RWPE2 (cell line): ENCODE results near the gene CDK12.

Experiments
- ATAC-seq: fragments of 200-7000 bp; cut with Tn5 transposase; 3 replicates; pipeline ENCODE4 v1.9.1; 2021; ENCODE audit warnings: low read depth
- DNase-seq: peaks from one replicate; pipeline ENCODE4 v3.0.0-alpha.2; 2020; ENCODE audit warnings: low spot score
- H3K27ac ChIP-seq: fragments of 450-650 bp; 2 replicates; pipeline ENCODE4 v1.5.1; 2017; ENCODE audit warnings: mild to moderate bottlenecking; ENCODE audit not compliant: poor library complexity, severe bottlenecking
- H3K27me3 ChIP-seq: fragments of 250-450 bp; sonication (Bioruptor Pico); 2 replicates; pipeline ENCODE4 v1.5.1; 2021; ENCODE audit warnings: mild to moderate bottlenecking, moderate library complexity; ENCODE audit not compliant: insufficient read depth, poor library complexity, severe bottlenecking
- H3K36me3 ChIP-seq: fragments of 250-450 bp; sonication (Bioruptor Pico); 2 replicates; pipeline ENCODE4 v1.5.1; 2020; ENCODE audit warnings: low read depth, mild to moderate bottlenecking, moderate library complexity
- H3K4me1 ChIP-seq: fragments of 250-450 bp; sonication (Bioruptor Pico); 2 replicates; pipeline ENCODE4 v1.5.1; 2021; ENCODE audit warnings: mild to moderate bottlenecking, moderate library complexity; ENCODE audit not compliant: insufficient read depth, poor library complexity, severe bottlenecking
- H3K4me3 ChIP-seq: fragments of 250-450 bp; sonication (Bioruptor Pico); 2 replicates; pipeline ENCODE4 v1.5.1; 2021; ENCODE audit warnings: mild to moderate bottlenecking, moderate library complexity; ENCODE audit not compliant: severe bottlenecking
- H3K9me3 ChIP-seq: fragments of 250-450 bp; sonication (Bioruptor Pico); 2 replicates; pipeline ENCODE4 v1.5.1; 2021; ENCODE audit warnings: mild to moderate bottlenecking, moderate library complexity; ENCODE audit not compliant: severe bottlenecking
- TF ChIP-seq, protein P1 (sequence below): fragments of 450-650 bp; IDR thresholded peaks from one replicate; pipeline ENCODE4 v1.5.1; 2017; ENCODE audit warnings: mild to moderate bottlenecking, moderate library complexity; ENCODE audit not compliant: poor library complexity, severe bottlenecking

CDK12 gene

DNA sequence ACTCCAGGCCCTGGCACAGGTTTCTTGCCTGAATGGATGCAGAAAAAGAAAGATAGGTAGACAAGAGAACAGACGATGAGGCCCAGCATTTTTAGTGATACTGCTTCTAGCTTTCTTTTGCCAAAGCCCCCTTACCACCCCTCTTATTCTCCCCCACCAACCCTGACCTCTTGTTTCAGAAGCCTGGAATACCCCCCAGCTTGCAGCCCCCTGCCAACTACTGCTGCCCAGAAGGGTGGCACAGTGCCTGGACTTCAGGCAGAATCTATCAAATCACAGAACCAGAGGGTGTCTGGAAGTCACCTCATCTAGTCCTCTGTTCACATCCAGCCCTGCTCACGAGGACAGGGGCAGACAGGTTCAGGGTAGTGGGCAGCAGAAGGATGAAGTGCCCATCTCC lies 110.8 kb downstream of the CDK12 start:
- no peaks in the 10 kb centered on the region for H3K27me3 ChIP-seq
- H3K4me1 ChIP-seq: no peaks in the 10 kb centered on the region
- TF ChIP-seq, protein P1, sequence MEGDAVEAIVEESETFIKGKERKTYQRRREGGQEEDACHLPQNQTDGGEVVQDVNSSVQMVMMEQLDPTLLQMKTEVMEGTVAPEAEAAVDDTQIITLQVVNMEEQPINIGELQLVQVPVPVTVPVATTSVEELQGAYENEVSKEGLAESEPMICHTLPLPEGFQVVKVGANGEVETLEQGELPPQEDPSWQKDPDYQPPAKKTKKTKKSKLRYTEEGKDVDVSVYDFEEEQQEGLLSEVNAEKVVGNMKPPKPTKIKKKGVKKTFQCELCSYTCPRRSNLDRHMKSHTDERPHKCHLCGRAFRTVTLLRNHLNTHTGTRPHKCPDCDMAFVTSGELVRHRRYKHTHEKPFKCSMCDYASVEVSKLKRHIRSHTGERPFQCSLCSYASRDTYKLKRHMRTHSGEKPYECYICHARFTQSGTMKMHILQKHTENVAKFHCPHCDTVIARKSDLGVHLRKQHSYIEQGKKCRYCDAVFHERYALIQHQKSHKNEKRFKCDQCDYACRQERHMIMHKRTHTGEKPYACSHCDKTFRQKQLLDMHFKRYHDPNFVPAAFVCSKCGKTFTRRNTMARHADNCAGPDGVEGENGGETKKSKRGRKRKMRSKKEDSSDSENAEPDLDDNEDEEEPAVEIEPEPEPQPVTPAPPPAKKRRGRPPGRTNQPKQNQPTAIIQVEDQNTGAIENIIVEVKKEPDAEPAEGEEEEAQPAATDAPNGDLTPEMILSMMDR: no peak
- DNase-seq (no peak), ATAC-seq (no peak)
- H3K4me3 ChIP-seq: no peak overlapping the region
- no peaks in the 10 kb centered on the region for H3K36me3 ChIP-seq
- no peak overlapping the region for H3K27ac ChIP-seq
- no peaks in the 10 kb centered on the region for H3K9me3 ChIP-seq

DNA sequence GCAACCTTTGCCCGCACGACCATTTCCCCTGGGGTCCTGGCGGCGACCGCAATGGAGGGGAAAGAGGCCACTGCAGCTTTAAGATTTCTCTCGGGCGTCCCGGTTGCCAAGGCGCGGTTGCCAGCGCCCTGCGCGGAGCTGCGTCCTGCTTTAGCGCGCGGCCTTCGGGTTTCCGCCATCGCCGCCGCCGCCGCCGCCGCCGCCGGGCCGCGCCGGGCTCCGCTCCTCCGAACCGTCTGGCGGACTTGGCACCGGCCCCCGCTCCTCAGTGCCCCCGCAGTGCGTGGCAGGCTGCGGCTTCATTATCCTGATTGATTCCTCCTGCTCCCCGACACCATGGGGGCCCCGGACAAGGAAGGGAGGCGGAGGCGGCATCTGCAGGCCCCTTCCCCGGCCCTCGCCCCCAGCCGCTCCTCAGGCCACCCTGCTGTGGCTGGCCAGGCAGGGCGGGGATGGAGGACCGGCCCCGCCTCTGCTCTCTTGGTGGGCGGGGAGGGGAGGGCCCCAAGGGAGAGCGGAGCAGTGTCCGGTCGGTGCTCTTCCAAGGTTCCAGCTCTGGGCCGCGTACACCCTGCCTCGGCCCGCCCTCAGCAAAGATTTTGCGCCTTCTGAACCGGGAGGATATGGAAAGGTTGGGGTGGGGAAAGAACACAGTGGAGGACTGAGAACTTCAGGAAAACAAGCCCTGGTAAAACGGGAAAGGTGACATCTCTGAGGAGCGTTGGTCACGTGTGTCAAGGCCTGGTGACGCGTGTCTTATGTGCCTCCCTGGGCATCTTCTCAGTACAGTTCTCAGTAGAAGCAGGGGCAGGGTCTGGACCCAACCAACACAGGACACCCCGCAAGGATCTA lies 112.4 kb downstream of the CDK12 start:
- Histone ChIP-seq H3K9me3 (no peaks in the 10 kb centered on the region), H3K27ac (peak overlapping the region; percentile 33), H3K36me3 (no peaks in the 10 kb centered on the region), H3K4me3 (peak overlapping the region; percentile 45), H3K4me1 (no peaks in the 10 kb centered on the region), H3K27me3 (no peaks in the 10 kb centered on the region)
- peak; percentile 94 for ATAC-seq
- no peak for DNase-seq
- TF ChIP-seq, protein P1: no peak

DNA sequence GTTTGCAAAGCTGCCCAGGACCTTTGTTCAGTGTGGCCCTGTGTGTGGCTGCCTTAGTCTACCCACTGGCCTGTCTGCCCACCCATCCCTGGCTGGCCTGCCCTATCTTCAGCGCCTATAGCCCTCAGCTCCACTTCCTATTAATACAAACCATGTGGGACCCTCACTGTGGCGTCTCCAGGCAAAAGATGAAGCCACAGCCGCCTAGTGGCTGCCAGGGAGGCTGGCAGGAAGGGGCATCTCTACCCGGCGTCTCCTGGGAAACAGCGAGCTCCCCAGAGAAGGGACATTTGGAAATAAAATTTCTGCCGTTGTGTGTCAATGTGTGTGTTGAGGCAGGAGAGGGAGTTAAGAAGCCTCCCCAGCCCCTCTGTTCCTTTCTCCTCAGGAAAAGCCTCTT lies 114.9 kb downstream of the CDK12 start:
- no peak for DNase-seq
- Histone ChIP-seq H3K9me3 (no peaks in the 10 kb centered on the region), H3K36me3 (no peaks in the 10 kb centered on the region), H3K4me3 (no peak overlapping the region), H3K4me1 (no peaks in the 10 kb centered on the region), H3K27ac (no peak overlapping the region), H3K27me3 (no peaks in the 10 kb centered on the region)
- TF ChIP-seq, protein P1: peak; percentile 53
- ATAC-seq: no peak

DNA sequence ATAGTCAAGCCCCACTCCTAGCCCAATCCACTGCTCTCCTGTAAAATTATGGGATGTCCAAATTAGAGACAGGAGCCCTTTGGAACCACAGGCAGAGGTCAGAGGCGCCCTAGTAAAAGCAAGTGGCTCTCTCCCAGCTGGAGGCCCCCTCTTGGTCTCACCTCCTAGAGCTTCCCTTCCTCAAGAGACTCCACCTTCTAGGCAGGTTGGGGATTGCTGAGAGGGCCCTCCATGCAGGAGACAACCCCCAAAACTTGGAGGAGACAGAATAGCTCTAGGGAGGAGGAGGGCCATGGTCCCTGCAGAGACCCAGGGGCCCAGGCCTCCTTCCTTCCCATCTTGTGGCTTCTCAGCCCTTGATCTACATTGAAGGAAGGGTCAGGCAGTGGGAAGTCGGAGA lies 117.0 kb downstream of the CDK12 start:
- no peak for DNase-seq
- H3K9me3 ChIP-seq: no peaks in the 10 kb centered on the region

More for the DNA sequence above, 117.0 kb downstream of the CDK12 start:
- ATAC-seq: no peak
- H3K4me1 ChIP-seq: no peaks in the 10 kb centered on the region
- no peak overlapping the region for H3K27ac ChIP-seq
- H3K36me3 ChIP-seq: no peaks in the 10 kb centered on the region
- H3K27me3 ChIP-seq: no peaks in the 10 kb centered on the region
- H3K4me3 ChIP-seq: no peak overlapping the region
- TF ChIP-seq, protein P1: no peak
